GM12891 (cell line): ENCODE results near the gene SCAI.

ENCODE experiments used
- DNase-seq: peaks from one replicate; pipeline ENCODE4 v3.0.0; 2011; ENCODE audit warnings: low spot score; ENCODE audit not compliant: insufficient read length
- FAIRE-seq: peaks from 2 replicates; lab custom pipeline; 2011; peaks lifted over from hg19 to GRCh38; lab: Jason Lieb, UNC
- PAX5 ChIP-seq: IDR thresholded peaks from 2 replicates; pipeline ENCODE4 v1.6.1; 2011; ENCODE audit warnings: low read length, moderate library complexity, mild to moderate bottlenecking; ENCODE audit not compliant: insufficient read depth, severe bottlenecking
- POLR2A ChIP-seq: IDR thresholded peaks from 2 replicates; pipeline ENCODE4 v1.6.1; 2011; ENCODE audit warnings: low read depth, low read length, control low read depth
- POLR2AphosphoS5 ChIP-seq: IDR thresholded peaks from 2 replicates; pipeline ENCODE4 v1.6.1; 2011; ENCODE audit warnings: low read depth, low read length, control low read depth
- POU2F2 ChIP-seq: IDR thresholded peaks from 2 replicates; pipeline ENCODE4 v1.6.1; 2011; ENCODE audit warnings: low read depth, mild to moderate bottlenecking, control low read depth, low read length, moderate library complexity
- SPI1 ChIP-seq: IDR thresholded peaks from 2 replicates; pipeline ENCODE4 v1.6.1; 2011; ENCODE audit warnings: low read depth, low read length, control low read depth
- TAF1 ChIP-seq: IDR thresholded peaks from 2 replicates; pipeline ENCODE4 v1.6.1; 2011; ENCODE audit warnings: low read depth, low read length, control low read depth

Gene SCAI

GRCh38 chr9:124914753-124915405, 228.4 kb downstream of the SCAI start:
- peak; percentile 41 for FAIRE-seq
- TF ChIP-seq PAX5 (no peak), SPI1 (no peak), POLR2A (no peak)
- DNase-seq: no peak

- DNase-seq (no peak), FAIRE-seq (no peak)
- TF ChIP-seq POLR2AphosphoS5 (no peak), SPI1 (no peak), POLR2A (no peak), PAX5 (no peak), TAF1 (no peak), POU2F2 (no peak)
These were observed 229.9 kb downstream of the SCAI start for GRCh38 chr9:124913378-124913777.

- FAIRE-seq (no peak), DNase-seq (no peak)
- TF ChIP-seq POU2F2 (no peak), TAF1 (no peak), PAX5 (no peak)
These were observed 231.6 kb downstream of the SCAI start for GRCh38 chr9:124911766-124912165.

GRCh38 chr9:124908098-124908497, 235.2 kb downstream of the SCAI start:
- no peak for TF ChIP-seq POU2F2
- TF ChIP-seq PAX5: no peak
- TF ChIP-seq TAF1: no peak
- no peak for TF ChIP-seq POLR2A
- TF ChIP-seq SPI1: no peak
- TF ChIP-seq POLR2AphosphoS5: no peak
- DNase-seq (no peak), FAIRE-seq (no peak)

- TF ChIP-seq POLR2A (no peak), POLR2AphosphoS5 (no peak), TAF1 (no peak)
- FAIRE-seq (no peak), DNase-seq (no peak)
These were observed 236.4 kb downstream of the SCAI start for GRCh38 chr9:124906966-124907365.

- DNase-seq (no peak), FAIRE-seq (no peak)
- TF ChIP-seq PAX5 (no peak), POU2F2 (no peak), POLR2AphosphoS5 (no peak), SPI1 (no peak), POLR2A (no peak), TAF1 (no peak)
These were observed 243.5 kb downstream of the SCAI start for GRCh38 chr9:124899845-124900244.

GRCh38 chr9:124897570-124898460, 245.5 kb downstream of the SCAI start:
- FAIRE-seq (no peak), DNase-seq (no peak)
- TF ChIP-seq POU2F2: no peak
- TF ChIP-seq POLR2A: no peak

GRCh38 chr9:124894741-124895170, 248.6 kb downstream of the SCAI start:
- FAIRE-seq (peak; percentile 80), DNase-seq (no peak)
- TF ChIP-seq PAX5: no peak
- TF ChIP-seq SPI1: no peak
- no peak for TF ChIP-seq POLR2A
- TF ChIP-seq TAF1: no peak
- TF ChIP-seq POU2F2: no peak
- no peak for TF ChIP-seq POLR2AphosphoS5

- no peak for FAIRE-seq
- DNase-seq: no peak
These were observed 249.1 kb downstream of the SCAI start for GRCh38 chr9:124894035-124894740.

More at GRCh38 chr9:124894035-124894740, 249.1 kb downstream of the SCAI start:
- 0 out of 2 replicates have a peak, but pooled peaks have one; percentile 11 for TF ChIP-seq POU2F2
- TF ChIP-seq PAX5: no peak
